Measurements from ENCODE around the gene ANXA5.

Gene ANXA5

GRCh38 chr4:121712001-121712651, 15.3 kb upstream of the ANXA5 start:
- DNase-seq (ENCODE audit: insufficient read length, low spot score) (no peak), FAIRE-seq (no peak)
- TF ChIP-seq CTCF (IDR thresholded peaks at IDR 0.05; ENCODE audit: insufficient read depth, missing control alignments): no peak

DNA sequence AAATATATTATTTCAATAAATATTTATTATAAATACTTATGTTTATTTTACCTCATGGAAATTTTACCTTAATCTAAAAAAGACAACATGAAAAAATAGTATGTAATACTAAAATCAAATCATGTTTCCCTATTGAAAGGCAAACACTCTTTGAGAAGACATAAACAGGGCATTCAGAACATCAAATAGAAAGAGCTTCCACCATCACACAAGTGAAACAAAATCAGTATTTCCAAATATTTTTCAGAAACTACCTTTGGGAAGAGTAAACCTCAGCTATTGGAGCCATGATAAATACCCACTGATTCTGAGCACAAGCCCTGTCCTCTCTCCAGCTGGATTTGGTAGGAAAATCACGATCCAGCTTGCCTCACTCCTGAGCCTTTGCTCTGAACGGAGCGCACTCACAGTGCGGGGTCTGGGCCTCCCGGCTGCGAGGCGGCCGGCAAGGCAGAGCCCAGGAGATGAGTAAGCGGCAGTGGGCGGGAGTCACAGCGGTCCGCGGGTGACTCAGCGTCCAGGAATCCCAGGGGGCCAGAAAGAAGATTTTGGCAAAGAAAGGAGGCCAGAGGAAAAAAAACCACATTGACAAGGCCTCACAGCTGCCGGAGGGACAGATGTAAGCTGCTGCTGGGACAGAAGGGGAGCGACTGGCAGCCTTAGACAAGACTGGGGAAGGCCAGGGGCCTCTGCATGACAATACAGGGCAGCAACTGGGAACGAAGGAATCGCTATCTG, 14.7 kb upstream of the ANXA5 start:
- FAIRE-seq (no peak), DNase-seq (ENCODE audit: insufficient read length, low spot score) (no peak)
- no peak for TF ChIP-seq CTCF (IDR thresholded peaks at IDR 0.05; ENCODE audit: insufficient read depth, missing control alignments)

DNA sequence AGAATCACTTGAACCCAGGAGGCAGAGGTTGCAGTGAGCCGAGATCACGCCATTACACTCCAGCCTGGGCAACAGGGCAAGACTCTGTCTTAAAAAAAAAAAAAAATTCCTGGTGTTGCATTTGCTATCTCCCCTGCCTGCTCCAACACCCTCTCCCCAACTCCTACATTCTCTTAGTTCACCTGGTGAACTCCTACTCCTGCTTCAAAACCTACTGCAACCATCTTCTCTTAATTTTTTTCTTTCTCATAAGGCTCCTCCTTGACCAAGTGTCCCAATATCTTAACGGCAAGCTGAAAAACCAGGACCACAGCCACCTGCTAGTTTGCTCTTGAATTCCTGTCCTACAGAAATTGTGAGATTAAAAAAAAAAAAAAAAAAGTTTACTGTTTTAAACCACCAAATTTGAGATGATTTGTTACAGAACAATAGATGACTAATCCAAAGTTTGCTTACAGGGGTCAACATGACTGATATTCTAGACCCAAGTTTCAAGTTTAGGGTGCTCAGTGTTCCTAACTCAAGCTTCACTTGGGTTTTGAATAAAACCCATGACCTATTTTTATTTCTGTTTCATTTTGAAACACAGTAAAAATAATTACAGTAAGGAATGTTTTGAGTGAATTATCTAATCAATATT, 13.1 kb upstream of the ANXA5 start:
- no peak for TF ChIP-seq CTCF (IDR thresholded peaks at IDR 0.05; ENCODE audit: insufficient read depth, missing control alignments)
- no peak for FAIRE-seq
- no peak for DNase-seq (ENCODE audit: insufficient read length, low spot score)

- DNase-seq (ENCODE audit: insufficient read length, low spot score) (no peak), FAIRE-seq (no peak)
- no peak for TF ChIP-seq CTCF (IDR thresholded peaks at IDR 0.05; ENCODE audit: insufficient read depth, missing control alignments)
These were observed 10.6 kb upstream of the ANXA5 start for GRCh38 chr4:121707344-121707743.

DNA sequence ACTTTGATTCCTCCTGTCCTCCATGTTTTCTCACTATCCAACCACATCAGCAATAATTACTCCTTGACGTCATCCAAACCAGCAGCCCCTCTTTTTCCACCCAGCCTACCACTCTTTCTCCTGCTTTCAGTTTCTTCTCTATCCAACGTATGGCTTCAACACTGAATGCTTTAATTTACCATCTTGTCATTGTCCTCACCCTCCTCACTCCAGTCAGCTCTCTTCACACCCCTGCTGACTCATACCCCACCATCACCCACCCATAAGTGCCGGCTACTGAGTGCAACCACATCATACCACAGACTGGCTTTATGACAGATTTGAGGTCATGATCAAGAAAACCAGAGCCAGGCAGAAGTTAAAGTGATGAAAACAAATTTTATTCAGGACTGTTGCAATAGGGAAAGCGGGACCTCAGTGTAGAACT, 9.8 kb upstream of the ANXA5 start:
- no peak for TF ChIP-seq CTCF (IDR thresholded peaks at IDR 0.05; ENCODE audit: insufficient read depth, missing control alignments)
- no peak for FAIRE-seq
- no peak for DNase-seq (ENCODE audit: insufficient read length, low spot score)

GRCh38 chr4:121705521-121705920, 8.7 kb upstream of the ANXA5 start:
- DNase-seq (ENCODE audit: insufficient read length, low spot score): no peak
- FAIRE-seq: no peak
- TF ChIP-seq CTCF (IDR thresholded peaks at IDR 0.05; ENCODE audit: insufficient read depth, missing control alignments): no peak

GRCh38 chr4:121702136-121702535, 5.4 kb upstream of the ANXA5 start:
- DNase-seq (ENCODE audit: insufficient read length, low spot score): no peak
- no peak for TF ChIP-seq CTCF (IDR thresholded peaks at IDR 0.05; ENCODE audit: insufficient read depth, missing control alignments)
- FAIRE-seq: no peak

All from D721Med (cell line).